HepG2 (cell line): ENCODE measurements around the gene ZNF527. TPM values are rescaled to one million over a fixed set of nuclear protein-coding genes. Genes with fewer than 3 reads are reported as not detected.

Source experiments
- ATAC-seq: fragments of 200-7000 bp; cut with Tn5 transposase; 3 replicates; pipeline ENCODE4 v1.9.1; 2020; ENCODE audit warnings: mild to moderate bottlenecking, moderate library complexity
- BruUV-seq: library from RNA; stranded (reverse); fragments of 400-500 nt; replicated peaks from 2 replicates; lab custom pipeline; 2021; lab: Mats Ljungman, UMichigan
- CTCF ChIA-PET: fragments of 300-600 bp; formaldehyde crosslinking; extraction: SDS; loops from one replicate; lab custom pipeline; 2021; ENCODE audit warnings: low total read pairs, inconsistent platforms, low intra/inter-chr PET ratio; lab: Yijun Ruan, JAX
- POLR2A ChIA-PET: fragments of 350-600 bp; sonication (Branson Sonifier 250); formaldehyde crosslinking; loops from one replicate; lab custom pipeline; 2020; ENCODE audit warnings: antibody characterized with exemption, inconsistent platforms; lab: Yijun Ruan, JAX
- DNase-seq: peaks from one replicate; pipeline ENCODE4 v3.0.0-alpha.2; 2015; ENCODE audit warnings: low spot score
- FAIRE-seq: peaks from 3 replicates; lab custom pipeline; 2011; peaks lifted over from hg19 to GRCh38; lab: Jason Lieb, UNC
- H2AFZ ChIP-seq: one replicate; pipeline ENCODE4 v1.6.1; 2011; ENCODE audit warnings: low read length, inconsistent platforms
- H3K27ac ChIP-seq: fragments of 300-600 bp; 3 replicates; pipeline ENCODE4 v1.8.0; 2011; ENCODE audit warnings: mixed run types, mild to moderate bottlenecking, mixed read lengths, low read length, inconsistent platforms; ENCODE audit not compliant: insufficient read depth; ENCODE audit errors: extremely low read length
- H3K27me3 ChIP-seq, 2 experiments: fragments of 200-600 bp in 1 of 2; 2 replicates in 1 of 2; 3 replicates in 1 of 2; pipeline versions ENCODE4 v1.6.0 to v1.8.0; 2011; ENCODE audit warnings: low read length in 2 of 2, mild to moderate bottlenecking in 2 of 2, moderate library complexity in 2 of 2, inconsistent platforms in 1 of 2; ENCODE audit not compliant: insufficient read depth in 2 of 2, control insufficient read depth in 1 of 2
- H3K36me3 ChIP-seq, 2 experiments: fragments of 200-600 bp in 1 of 2; replicated peaks in 1 of 2; 2 replicates in 1 of 2; 3 replicates in 1 of 2; pipeline versions ENCODE4 v1.5.1 to v1.8.0; 2011; ENCODE audit warnings: low read length in 2 of 2, inconsistent platforms in 1 of 2; ENCODE audit not compliant: insufficient read depth in 2 of 2, control insufficient read depth in 1 of 2
- H3K4me1 ChIP-seq: 2 replicates; pipeline ENCODE4 v1.5.1; 2012; ENCODE audit warnings: low read length, inconsistent platforms; ENCODE audit not compliant: insufficient read depth
- H3K4me2 ChIP-seq: 2 replicates; pipeline ENCODE4 v1.6.0; 2011; ENCODE audit warnings: low read depth, low read length, inconsistent platforms
- H3K4me3 ChIP-seq, 3 experiments: fragments of 200-600 bp in 1 of 3; sonication (generic), shearing (Covaris generic) in 1 of 3; replicated peaks in 1 of 3; 2 replicates each; pipeline ENCODE4 v1.5.1; 2011 to 2016; ENCODE audit warnings: low read length in 3 of 3, inconsistent platforms in 2 of 3, low read depth in 2 of 3, mild to moderate bottlenecking in 2 of 3, control low read depth in 1 of 3, mixed read lengths in 1 of 3; ENCODE audit not compliant: insufficient read depth in 1 of 3
- H3K79me2 ChIP-seq: one replicate; pipeline ENCODE4 v1.6.1; 2011; ENCODE audit warnings: low read length, inconsistent platforms; ENCODE audit not compliant: insufficient read depth
- H3K9ac ChIP-seq: 2 replicates; pipeline ENCODE4 v1.6.0; 2011; ENCODE audit warnings: mild to moderate bottlenecking, low read depth, low read length, inconsistent platforms; ENCODE audit not compliant: insufficient read depth
- H3K9me3 ChIP-seq: 2 replicates; pipeline ENCODE4 v1.5.1; 2012; ENCODE audit warnings: mild to moderate bottlenecking, low read length
- H4K20me1 ChIP-seq: 2 replicates; pipeline ENCODE4 v1.6.0; 2011; ENCODE audit warnings: inconsistent platforms, mild to moderate bottlenecking, low read length, moderate library complexity; ENCODE audit not compliant: insufficient read depth
- CEBPB ChIP-seq: IDR thresholded peaks from 2 replicates; pipeline ENCODE4 v1.6.1; 2011; ENCODE audit warnings: low read depth, low read length, improper control_type of control experiment, borderline replicate concordance
- GATA4 ChIP-seq: sonication (generic); IDR thresholded peaks from 2 replicates; pipeline ENCODE4 v1.6.1; 2016; ENCODE audit warnings: antibody characterized with exemption, low read depth, borderline replicate concordance
- HNRNPK ChIP-seq: fragments of 200-400 bp; formaldehyde crosslinking; IDR thresholded peaks from 2 replicates; pipeline ENCODE4 v1.6.1; 2018; ENCODE audit warnings: low read length, low read depth, moderate library complexity, mild to moderate bottlenecking; ENCODE audit not compliant: poor library complexity, severe bottlenecking
- PTBP1 ChIP-seq: fragments of 200-400 bp; formaldehyde crosslinking; IDR thresholded peaks from 2 replicates; pipeline ENCODE4 v1.6.1; 2018; ENCODE audit warnings: low read length, low read depth; ENCODE audit not compliant: poor library complexity, severe bottlenecking
- RFX1 ChIP-seq: fragments of 450-650 bp; IDR thresholded peaks from 2 replicates; pipeline ENCODE4 v1.6.1; 2017
- SSRP1 ChIP-seq: IDR thresholded peaks from 2 replicates; pipeline ENCODE4 v1.6.1; 2016; ENCODE audit warnings: control low read depth
- ZBTB42 ChIP-seq: sonication (generic); formaldehyde crosslinking; IDR thresholded peaks from 2 replicates; pipeline ENCODE4 v1.5.0; 2020; ENCODE audit warnings: mild to moderate bottlenecking, missing genetic modification reagents
- ZC3H4 ChIP-seq: sonication (generic); formaldehyde crosslinking; IDR thresholded peaks from 2 replicates; pipeline ENCODE4 v1.4.0; 2020; ENCODE audit warnings: missing genetic modification reagents, borderline replicate concordance
- ZNF121 ChIP-seq: sonication (generic); formaldehyde crosslinking; IDR thresholded peaks from 2 replicates; pipeline ENCODE4 v1.5.0; 2020; ENCODE audit warnings: mild to moderate bottlenecking, missing genetic modification reagents
- ZNF234 ChIP-seq: sonication (generic); formaldehyde crosslinking; conservative IDR thresholded peaks from 2 replicates; pipeline ENCODE4 v1.5.1; 2020; ENCODE audit warnings: mild to moderate bottlenecking, missing genetic modification reagents
- WGBS: methylation state at CpG from one replicate; pipeline ENCODE4 v1.1.6; 2017; ENCODE audit warnings: low lambda C conversion rate; 5-methylcytosine and 5-hydroxymethylcytosine counted together
- in situ Hi-C: cut with HindIII; loops from 2 replicates; pipeline ENCODE4 v1.10.0; 2017; ENCODE audit warnings: low pct_unique_long_range_greater_than_20kb; ENCODE audit not compliant: extremely low pct_ligation_motif_present
- intact Hi-C: fragments of 100-400 bp; cut with micrococcal nuclease; formaldehyde crosslinking; loops from one replicate; pipeline ENCODE4 v1.10.0; 2022; ENCODE audit not compliant: unreplicated experiment
- polyA plus RNA-seq, 8 experiments: library from polyadenylated mRNA; depleted of rRNA in 3 of 8; stranded (reverse) in 7 of 8; unstranded in 1 of 8; fragments of >200 nt; fragmentation: Illumina TruSeq in 4 of 8; extraction: Trizol in 4 of 8; gene quantifications; 2 replicates each; pipeline versions ENCODE4 v1.2.1 to v1.2.3, GENCODE V29; 2011 to 2016; ENCODE audit warnings: low read depth in 4 of 8, missing spikeins in 1 of 8, mixed read lengths in 1 of 8; ENCODE audit not compliant: insufficient read depth in 1 of 8
- total RNA-seq, 5 experiments: library from RNA; depleted of rRNA; stranded (reverse); fragments of >200 nt; fragmentation: Illumina TruSeq; extraction: Trizol; gene quantifications; 2 replicates each; pipeline ENCODE4 v1.2.3, GENCODE V29; 2016; ENCODE audit warnings: low read depth in 1 of 5

The ZNF527 gene
- total and polyA plus RNA-seq, 2 of the 13 experiments (the other 11 are each of a cell fraction or from before 2014, with no cell fraction given), result 1.0 to 3.5 TPM

GRCh38 chr19:37346091-37346490 is 24.8 kb upstream of the ZNF527 start:
- in situ Hi-C loops, result no loop called here
- Histone ChIP-seq H4K20me1 (no peaks in the 10 kb centered on the region), H3K4me2 (no peak overlapping the region), H3K4me3 (no peak overlapping the region), H3K36me3 (peaks cover 11 to 30% of the 10 kb centered on the region in 2 experiments), H3K79me2 (no peaks in the 10 kb centered on the region), H3K4me1 (no peaks in the 10 kb centered on the region), H2AFZ (no peak overlapping the region), H3K9me3 (peaks cover 7% of the 10 kb centered on the region; the same call in 1 of the 2 replicates), H3K27ac (no peak overlapping the region), H3K27me3 (no peaks in the 10 kb centered on the region), H3K9ac (no peak overlapping the region)
- TF ChIP-seq ZBTB42 (CRISPR knock-in tag), result no peak
- no peak for TF ChIP-seq ZNF121 (CRISPR knock-in tag)
- no peak for TF ChIP-seq PTBP1
- no peak for TF ChIP-seq ZC3H4 (CRISPR knock-in tag)
- DNase-seq (no peak), FAIRE-seq (no peak), ATAC-seq (no peak)
- BruUV-seq, result no TSS peak
- ChIA-PET CTCF (no interaction called here), POLR2A (no interaction called here)
- WGBS, result 93% methylated on average over 6 of the region's 6 CpGs
- intact Hi-C loops, result no loop called here

- FAIRE-seq, result no peak
- H3K9me3 ChIP-seq, result no peaks in the 10 kb centered on the region
- in situ Hi-C loops, result no loop called here
These were observed 22.8 kb upstream of the ZNF527 start for GRCh38 chr19:37348060-37348459.

More at GRCh38 chr19:37348060-37348459, 22.8 kb upstream of the ZNF527 start:
- BruUV-seq, result no TSS peak
- 94% methylated on average over 3 of the region's 3 CpGs for WGBS
- intact Hi-C loops, result no loop called here
- H3K9ac ChIP-seq, result no peak overlapping the region
- TF ChIP-seq HNRNPK (no peak), SSRP1 (CRISPR knock-in tag) (no peak), GATA4 (no peak), ZNF234 (CRISPR knock-in tag) (no peak), CEBPB (peak; percentile 50; the same call in 1 of the 2 replicates), RFX1 (no peak)
- H3K27ac ChIP-seq, result no peak overlapping the region
- ChIA-PET POLR2A (interaction anchor here (0.7 kb wide), 1 partner anchor 130 kb away, joined by 3 read pairs; the partner anchor contains the start of gene ZNF383), CTCF (no interaction called here)
- no peak overlapping the region for H3K4me2 ChIP-seq
- H2AFZ ChIP-seq, result no peak overlapping the region
- no peaks in the 10 kb centered on the region for H4K20me1 ChIP-seq
- H3K4me3 ChIP-seq, result no peak overlapping the region
- peaks cover 11 to 26% of the 10 kb centered on the region in 2 experiments for H3K36me3 ChIP-seq
- H3K79me2 ChIP-seq, result no peaks in the 10 kb centered on the region
- no peaks in the 10 kb centered on the region for H3K4me1 ChIP-seq
- ATAC-seq (no peak), DNase-seq (no peak)
- H3K27me3 ChIP-seq, result no peaks in the 10 kb centered on the region
